ENCODE results near the gene HUS1. TPM values are rescaled to one million over a fixed set of nuclear protein-coding genes. Genes with fewer than 3 reads are reported as not detected.

The HUS1 gene
- total and polyA plus RNA-seq, 2 of the 8 experiments (the other 6 are each of a cell fraction or from before 2014, with no cell fraction given) = 15.0 to 33.0 TPM

- Histone ChIP-seq H3K56ac (replicated peaks; ENCODE audit: insufficient read length, low read depth, low read length) (no peak overlapping the region), H3K18ac (ENCODE audit: extremely low read depth, low read length) (no peak overlapping the region), H2BK5ac (ENCODE audit: low read depth, low read length) (no peak overlapping the region), H2BK20ac (ENCODE audit: low read length) (no peak overlapping the region), H3K36me3 (ENCODE audit: control insufficient read depth in 2 of 4, insufficient read depth in 4 of 4, low read length in 3 of 4) (no peaks in the 10 kb centered on the region), H2BK15ac (ENCODE audit: low read length) (no peak overlapping the region), H3K27ac (ENCODE audit: low read depth, low read length) (no peak overlapping the region; the same call in 1 of the 2 replicates), H2BK12ac (ENCODE audit: low read depth, low read length) (no peak overlapping the region), H3K27me3 (replicated peaks in 1 of 4; ENCODE audit: control insufficient read depth in 3 of 4, extremely low read depth in 1 of 4, insufficient read depth in 3 of 4, low read length in 3 of 4) (no peaks in the 10 kb centered on the region), H3K4me2 (ENCODE audit: insufficient read depth in 1 of 2, low read depth in 2 of 2, low read length in 2 of 2) (peak overlapping the region; percentile 3 to 24; a peak in 2 of 4 replicates), H3K14ac (ENCODE audit: insufficient read length) (no peak overlapping the region), H3K9me3 (ENCODE audit: insufficient read depth in 2 of 2, low read depth in 1 of 2, low read length in 1 of 2) (no peaks in the 10 kb centered on the region), H3K4me3 (ENCODE audit: extremely low read depth in 1 of 4, insufficient read depth in 2 of 4, low read depth in 3 of 4, low read length in 4 of 4) (no peak overlapping the region), H4K20me1 (replicated peaks in 1 of 2; ENCODE audit: control insufficient read depth in 1 of 2, insufficient read depth in 2 of 2, low read length in 2 of 2) (peaks cover 0 to 3% of the 10 kb centered on the region in 2 experiments), H4K91ac (replicated peaks; ENCODE audit: insufficient read length, low read length) (no peak overlapping the region), H3K4ac (replicated peaks; ENCODE audit: insufficient read length, low read depth, low read length) (no peak overlapping the region), H3K9ac (replicated peaks in 1 of 4; ENCODE audit: extremely low read depth in 1 of 4, low read depth in 3 of 4, low read length in 3 of 4) (no peak overlapping the region), H3K4me1 (replicated peaks in 1 of 4; ENCODE audit: control insufficient read depth in 3 of 4, insufficient read depth in 4 of 4, low read length in 3 of 4) (peaks cover 0 to 9% (median 5%) of the 10 kb centered on the region in 4 experiments; a peak in 6 of 7 replicates), H2AK5ac (ENCODE audit: low read depth, low read length) (no peak overlapping the region), H3K79me2 (ENCODE audit: control insufficient read depth in 1 of 2, insufficient read depth in 2 of 2, low read length in 2 of 2) (no peaks in the 10 kb centered on the region), H2BK120ac (replicated peaks; ENCODE audit: low read depth, low read length) (no peak overlapping the region), H3K23me2 (ENCODE audit: low read depth, low read length) (peaks cover 5% of the 10 kb centered on the region; the same call in 1 of the 2 replicates), H4K8ac (ENCODE audit: extremely low read depth, insufficient read depth, low read length) (no peak overlapping the region), H3K79me1 (ENCODE audit: low read depth, low read length) (no peaks in the 10 kb centered on the region), H2AFZ (ENCODE audit: low read length) (no peak overlapping the region), H3K23ac (ENCODE audit: insufficient read length) (no peak overlapping the region), H4K5ac (ENCODE audit: insufficient read length, low read depth, low read length) (no peak overlapping the region)
- 51% methylated on average over 10 of the region's 10 CpGs; no CpG with 5 or more reads in 1 of the 2 experiments for whole genome bisulfite sequencing, 2 experiments (ENCODE audit: extremely low coverage in 1 of 2, insufficient coverage in 1 of 2, insufficient read length in 1 of 2, insufficient replicate concordance in 2 of 2, low coverage in 1 of 2, low lambda C conversion rate in 2 of 2, missing lambda C conversion rate in 1 of 2)
- ChIA-PET POLR2A (ENCODE audit: partially characterized antibody) (interaction anchor here (1.1 kb wide), 1 partner anchor 32 kb away, joined by 3 read pairs; no protein-coding TSS in a partner anchor), CTCF (ENCODE audit: partially characterized antibody) (interaction anchor here (1.2 to 1.3 kb wide), 2 partner anchors 12 to 85 kb away, joined by 3 to 6 read pairs; no protein-coding TSS in a partner anchor)
- no peak for DNase-seq (ENCODE audit: low read depth in 1 of 2, low spot score in 2 of 2)
- FAIRE-seq = no peak
- TF ChIP-seq POU5F1 (IDR thresholded peaks at IDR 0.05; ENCODE audit: low read depth, low read length) = no peak
- TF ChIP-seq GTF2F1 (IDR thresholded peaks at IDR 0.05; ENCODE audit: borderline replicate concordance, low read depth, low read length) = no peak
- TF ChIP-seq TAF1 (IDR thresholded peaks at IDR 0.05; ENCODE audit: low read depth, low read length) = no peak
- no peak for TF ChIP-seq SRF (IDR thresholded peaks at IDR 0.05; ENCODE audit: low read depth, low read length)
- TF ChIP-seq JUN (IDR thresholded peaks at IDR 0.05; ENCODE audit: low read depth, low read length) = no peak
- TF ChIP-seq RNF2 (IDR thresholded peaks at IDR 0.05; ENCODE audit: borderline replicate concordance, low read depth, low read length, missing control alignments, poor library complexity, severe bottlenecking) = no peak
- no peak for TF ChIP-seq TCF12 (IDR thresholded peaks at IDR 0.05; ENCODE audit: low read depth, low read length)
- TF ChIP-seq SIN3A (conservative IDR thresholded peaks at IDR 0.05 in 1 of 2, IDR thresholded peaks at IDR 0.05 in 1 of 2; ENCODE audit: low read depth in 1 of 2, low read length in 2 of 2) = no peak
- no peak for TF ChIP-seq ATF3 (IDR thresholded peaks at IDR 0.05; ENCODE audit: insufficient read depth, low read depth, low read length)
- no peak for TF ChIP-seq SIX5 (IDR thresholded peaks at IDR 0.05; ENCODE audit: low read depth, low read length)
- no peak for TF ChIP-seq TBP (IDR thresholded peaks at IDR 0.05; ENCODE audit: low read depth, low read length)
- TF ChIP-seq EGR1 (IDR thresholded peaks at IDR 0.05; ENCODE audit: borderline replicate concordance, low read depth, low read length) = no peak
These were observed 37.3 kb downstream of the HUS1 start for GRCh38 chr7:47942132-47942531.
